GM21619 (cell line): ENCODE measurements around the gene MRPS18B.

ENCODE experiments used
- ATAC-seq: cut with Tn5 transposase; IDR thresholded peaks from one replicate; pipeline ENCODE4 v1.9.1; 2021; ENCODE audit not compliant: unreplicated experiment

The MRPS18B gene

DNA sequence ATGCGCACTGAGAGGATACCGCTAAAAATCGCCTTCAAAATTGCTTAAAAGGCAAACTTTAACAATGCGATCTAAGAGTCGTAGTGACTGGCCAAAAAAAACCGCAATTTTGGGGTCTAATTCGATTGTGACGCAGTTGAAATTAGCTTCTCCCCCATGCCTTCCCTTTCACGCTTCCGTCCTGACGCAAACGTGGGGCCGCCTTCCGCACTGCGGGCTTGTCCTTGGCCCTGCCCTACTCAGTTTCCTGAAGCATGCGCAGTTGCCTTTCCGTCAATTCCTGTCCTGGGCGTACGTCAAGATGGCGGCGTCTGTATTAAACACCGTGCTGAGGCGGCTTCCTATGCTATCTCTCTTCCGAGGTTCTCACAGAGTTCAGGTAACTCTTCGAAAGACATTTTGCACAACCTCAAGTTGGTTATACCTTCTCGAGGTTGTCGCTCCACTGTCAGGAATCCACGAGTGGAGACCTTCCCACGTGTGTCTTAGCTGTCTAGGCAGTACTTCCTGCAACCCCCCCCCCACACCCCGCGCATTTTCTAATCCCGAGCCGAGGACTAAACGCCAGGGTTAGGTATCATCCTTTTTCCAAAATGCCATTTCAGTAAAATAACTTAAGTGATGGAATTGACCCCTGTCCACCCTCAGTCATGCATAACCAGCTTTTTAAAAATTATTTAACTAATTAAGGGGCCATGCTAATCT, at the start of gene MRPS18B:
Gene MRPS18B (plus strand): TSS at position 276 of the 705 bp plus-strand sequence. CDS start 26 bp downstream, at position 302.
- peak; percentile 61 for ATAC-seq

DNA sequence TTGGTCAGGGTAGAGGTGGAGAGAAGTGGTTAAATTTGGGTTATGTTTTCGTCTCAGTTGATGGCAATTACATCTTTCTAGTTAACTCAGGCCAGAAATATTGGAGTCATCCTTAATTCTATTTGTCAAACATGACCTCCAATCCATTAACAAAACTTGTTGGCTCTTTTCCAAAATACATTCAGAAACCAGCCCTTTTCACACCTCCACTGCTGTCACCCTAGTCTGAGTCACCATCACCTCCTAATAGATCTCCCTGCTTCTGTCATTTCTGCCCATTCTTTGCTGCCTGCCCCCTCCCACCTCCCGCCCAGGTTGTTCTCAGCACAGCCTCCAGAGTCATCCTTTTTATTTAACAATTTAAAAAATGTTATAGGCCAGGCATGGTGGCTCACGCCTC, 49.4 kb upstream of the MRPS18B start:
- ATAC-seq: no peak

DNA sequence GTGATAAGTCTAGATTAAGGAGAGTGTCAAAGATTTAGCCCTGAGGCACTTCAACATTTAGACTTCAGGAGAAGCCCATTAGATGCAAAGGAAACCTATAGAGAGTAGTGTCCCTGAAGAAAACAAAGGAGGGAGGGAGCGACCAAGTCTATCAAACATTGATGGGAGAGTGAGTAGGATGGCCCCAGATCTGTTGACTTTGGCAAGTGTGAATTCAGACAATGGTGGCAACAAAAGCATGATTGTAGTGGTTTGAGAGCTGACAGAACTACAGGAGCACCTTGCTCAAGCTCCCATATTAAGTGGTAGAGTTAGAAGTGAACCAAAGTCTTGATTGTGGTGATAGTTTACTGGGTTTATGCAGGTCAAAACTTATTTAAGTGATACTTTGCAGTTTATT, 47.4 kb upstream of the MRPS18B start:
- no peak for ATAC-seq

DNA sequence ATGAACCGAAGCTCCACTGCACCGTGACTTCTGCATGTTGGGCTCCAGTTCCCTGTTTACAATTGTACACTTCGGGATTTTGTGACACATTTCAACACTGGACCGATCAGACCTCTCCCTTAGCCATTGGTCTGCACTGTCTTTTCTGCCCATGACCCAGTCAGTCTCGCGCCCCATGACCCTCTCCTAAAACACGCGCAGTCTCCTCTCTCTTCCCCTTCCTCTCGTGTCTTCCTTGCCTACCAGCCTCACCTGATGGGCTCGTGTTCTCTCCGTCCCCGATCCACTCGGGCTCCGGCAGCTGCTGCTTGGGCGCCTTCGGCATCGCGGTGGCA, 46.9 kb upstream of the MRPS18B start:
- no peak for ATAC-seq

DNA sequence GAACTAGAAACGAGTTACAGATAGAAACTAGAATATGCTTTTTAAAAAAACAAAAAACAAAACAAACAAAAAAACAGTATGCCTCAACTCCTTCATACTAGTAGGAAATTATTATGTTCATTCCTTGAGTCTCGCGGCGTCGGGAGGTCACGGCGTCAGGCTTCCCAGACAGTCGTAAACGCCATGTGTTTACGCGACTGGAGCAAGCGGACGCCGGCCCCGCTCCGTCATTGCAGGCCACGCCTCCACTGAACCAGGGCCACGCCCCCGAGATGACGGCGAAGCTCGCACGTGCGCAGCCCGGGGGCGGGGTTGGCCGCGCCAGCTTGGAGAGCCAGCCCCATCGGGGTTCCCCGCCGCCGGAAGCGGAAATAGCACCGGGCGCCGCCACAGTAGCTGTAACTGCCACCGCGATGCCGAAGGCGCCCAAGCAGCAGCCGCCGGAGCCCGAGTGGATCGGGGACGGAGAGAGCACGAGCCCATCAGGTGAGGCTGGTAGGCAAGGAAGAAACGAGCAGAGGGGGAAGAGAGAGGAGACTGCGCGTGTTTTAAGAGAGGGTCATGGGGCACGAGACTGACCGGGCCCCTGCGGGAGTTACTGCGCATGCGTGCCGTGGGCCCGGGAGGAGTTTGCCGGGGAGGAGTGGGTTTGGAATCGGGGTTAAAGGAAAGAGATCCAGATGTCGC, 46.4 kb upstream of the MRPS18B start, which contains the start of gene ABCF1:
Gene ABCF1 (plus strand): TSS at position 368 of the 687 bp plus-strand sequence. CDS start 46 bp downstream, at position 414.
- ATAC-seq: peak; percentile 87

DNA sequence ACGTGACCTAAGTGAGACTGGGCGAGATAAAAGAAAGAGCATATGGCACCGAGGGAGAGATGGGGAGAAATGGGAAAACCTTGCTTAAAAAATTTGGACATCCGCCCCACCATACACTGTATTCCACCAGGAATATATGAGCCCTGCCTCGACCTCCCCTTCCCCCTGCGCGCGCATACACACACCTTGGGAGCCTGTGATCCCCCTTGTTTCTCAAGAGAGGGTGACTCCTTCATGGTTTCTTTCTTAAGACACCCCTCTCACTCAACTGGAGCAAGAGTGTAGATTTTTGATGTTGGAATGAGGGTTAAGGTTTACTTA, 45.9 kb upstream of the MRPS18B start:
- no peak for ATAC-seq

DNA sequence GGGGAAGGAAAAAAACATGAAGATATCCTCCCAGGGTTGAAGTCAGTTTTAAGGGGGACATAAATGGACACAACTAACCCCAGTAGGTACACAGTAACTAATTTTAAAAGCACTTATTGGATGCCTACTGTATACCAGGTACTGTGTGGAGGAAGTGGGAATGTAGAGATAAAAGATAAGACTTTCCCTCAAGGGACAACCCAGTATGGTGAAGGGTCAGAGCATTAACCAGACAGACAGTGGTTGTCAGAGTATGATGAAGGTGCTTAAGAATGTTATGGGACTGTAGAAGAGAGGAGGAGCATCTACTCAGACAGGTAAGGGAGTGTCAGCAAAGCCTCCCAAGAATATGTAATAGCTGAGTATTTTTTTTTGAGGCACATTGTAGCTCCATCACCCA, 45.5 kb upstream of the MRPS18B start:
- ATAC-seq: no peak

DNA sequence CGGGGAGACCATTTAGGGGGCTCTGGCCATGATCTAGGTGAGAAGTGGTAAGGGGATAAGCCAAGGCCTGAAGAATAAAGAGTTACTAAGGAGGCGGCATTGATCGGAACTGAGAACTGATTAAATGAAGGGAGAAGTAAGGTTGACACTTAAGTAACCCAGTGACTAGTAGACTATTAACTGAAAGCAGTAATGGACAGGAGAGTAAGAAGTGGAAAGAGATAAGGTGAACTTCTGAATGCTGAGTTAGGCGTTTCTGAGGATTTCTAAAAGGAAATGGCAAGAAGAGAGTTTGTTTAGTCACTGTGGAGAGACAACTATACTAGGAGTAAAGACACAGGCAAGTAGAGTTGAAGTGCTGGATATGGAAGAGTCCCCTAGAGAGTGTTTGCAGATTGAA, 44.5 kb upstream of the MRPS18B start:
- no peak for ATAC-seq

DNA sequence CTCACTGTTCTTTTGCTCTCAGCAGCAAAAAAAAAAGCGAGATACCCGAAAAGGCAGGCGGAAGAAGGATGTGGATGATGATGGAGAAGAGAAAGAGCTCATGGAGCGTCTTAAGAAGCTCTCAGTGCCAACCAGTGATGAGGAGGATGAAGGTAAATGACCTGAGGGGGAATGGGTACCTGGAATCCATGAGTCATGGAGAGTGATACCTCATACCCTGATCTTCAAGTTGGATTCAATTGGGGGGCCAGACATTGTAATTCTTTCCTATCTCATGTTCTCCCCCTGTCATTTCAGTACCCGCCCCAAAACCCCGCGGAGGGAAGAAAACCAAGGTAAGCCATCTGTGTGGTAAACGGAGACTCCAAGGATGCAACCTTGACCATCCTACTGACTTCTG, 39.6 kb upstream of the MRPS18B start:
- ATAC-seq: no peak

DNA sequence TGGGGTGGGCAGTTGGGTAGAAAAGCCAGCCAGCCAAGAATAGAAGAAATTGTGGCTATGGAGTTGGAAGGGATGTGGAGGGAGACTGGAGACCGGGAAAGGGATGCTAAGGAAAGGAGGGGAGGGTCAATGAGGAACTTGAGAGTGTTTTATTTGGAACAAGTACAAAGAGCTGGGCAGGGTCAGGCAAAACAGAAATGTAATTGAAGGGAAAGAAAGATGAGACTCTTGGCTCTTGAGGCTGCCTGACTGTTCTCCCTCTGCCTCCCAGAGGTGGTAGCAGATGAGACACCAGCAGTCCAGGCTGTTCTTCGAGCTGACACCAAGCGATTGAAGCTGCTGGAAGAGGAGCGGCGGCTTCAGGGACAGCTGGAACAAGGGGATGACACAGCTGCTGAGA, 33.7 kb upstream of the MRPS18B start:
- no peak for ATAC-seq

DNA sequence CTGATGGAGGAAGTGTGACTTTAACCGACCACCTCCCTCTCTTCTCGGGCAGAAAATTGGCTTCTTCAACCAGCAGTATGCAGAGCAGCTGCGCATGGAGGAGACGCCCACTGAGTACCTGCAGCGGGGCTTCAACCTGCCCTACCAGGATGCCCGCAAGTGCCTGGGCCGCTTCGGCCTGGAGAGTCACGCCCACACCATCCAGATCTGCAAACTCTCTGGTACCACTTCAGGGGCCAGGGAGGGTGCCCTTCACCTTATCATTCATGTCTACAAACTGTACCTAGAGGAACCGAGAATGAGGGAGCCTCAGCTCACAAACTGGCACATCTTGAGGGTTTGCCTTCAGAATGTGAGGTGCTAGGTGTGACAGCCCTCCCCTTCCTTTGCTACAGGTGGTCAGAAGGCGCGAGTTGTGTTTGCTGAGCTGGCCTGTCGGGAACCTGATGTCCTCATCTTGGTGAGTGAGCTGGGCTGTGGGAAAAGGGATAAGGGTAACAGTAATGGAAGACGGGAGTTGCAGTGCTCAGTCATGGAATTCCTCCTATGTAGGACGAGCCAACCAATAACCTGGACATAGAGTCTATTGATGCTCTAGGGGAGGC, 27.8 kb upstream of the MRPS18B start:
- ATAC-seq: no peak

DNA sequence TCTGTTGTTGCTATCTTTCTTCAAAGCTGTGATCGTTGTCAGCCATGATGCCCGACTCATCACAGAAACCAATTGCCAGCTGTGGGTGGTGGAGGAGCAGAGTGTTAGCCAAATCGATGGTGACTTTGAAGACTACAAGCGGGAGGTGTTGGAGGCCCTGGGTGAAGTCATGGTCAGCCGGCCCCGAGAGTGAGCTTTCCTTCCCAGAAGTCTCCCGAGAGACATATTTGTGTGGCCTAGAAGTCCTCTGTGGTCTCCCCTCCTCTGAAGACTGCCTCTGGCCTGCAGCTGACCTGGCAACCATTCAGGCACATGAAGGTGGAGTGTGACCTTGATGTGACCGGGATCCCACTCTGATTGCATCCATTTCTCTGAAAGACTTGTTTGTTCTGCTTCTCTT, 27.1 kb upstream of the MRPS18B start:
- no peak for ATAC-seq

DNA sequence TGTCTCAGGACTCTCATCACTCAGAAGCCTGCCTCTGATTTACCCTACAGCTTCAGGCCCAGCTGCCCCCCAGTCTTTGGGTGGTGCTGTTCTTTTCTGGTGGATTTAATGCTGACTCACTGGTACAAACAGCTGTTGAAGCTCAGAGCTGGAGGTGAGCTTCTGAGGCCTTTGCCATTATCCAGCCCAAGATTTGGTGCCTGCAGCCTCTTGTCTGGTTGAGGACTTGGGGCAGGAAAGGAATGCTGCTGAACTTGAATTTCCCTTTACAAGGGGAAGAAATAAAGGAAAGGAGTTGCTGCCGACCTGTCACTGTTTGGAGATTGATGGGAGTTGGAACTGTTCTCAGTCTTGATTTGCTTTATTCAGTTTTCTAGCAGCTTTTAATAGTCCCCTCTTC, 26.6 kb upstream of the MRPS18B start:
- ATAC-seq: no peak

DNA sequence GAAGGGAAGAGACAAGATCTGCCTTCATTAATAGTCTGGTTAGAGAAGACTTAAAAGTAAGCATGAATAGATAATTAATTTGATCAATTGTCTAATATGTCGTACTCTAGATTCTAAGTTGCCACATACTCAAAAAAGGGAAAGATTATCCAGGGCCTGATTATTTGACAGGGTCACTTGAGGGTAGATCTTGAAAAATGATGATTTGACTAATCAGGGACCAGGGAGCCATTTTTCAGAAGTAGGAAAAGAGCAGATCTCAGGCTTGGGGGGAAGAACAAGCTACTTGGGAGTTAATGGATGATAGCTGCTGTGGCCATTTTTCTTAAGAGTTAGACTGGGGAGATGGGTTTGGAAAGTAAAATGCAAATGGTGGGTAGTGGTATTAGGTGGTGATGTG, 25.4 kb upstream of the MRPS18B start:
- ATAC-seq: no peak

DNA sequence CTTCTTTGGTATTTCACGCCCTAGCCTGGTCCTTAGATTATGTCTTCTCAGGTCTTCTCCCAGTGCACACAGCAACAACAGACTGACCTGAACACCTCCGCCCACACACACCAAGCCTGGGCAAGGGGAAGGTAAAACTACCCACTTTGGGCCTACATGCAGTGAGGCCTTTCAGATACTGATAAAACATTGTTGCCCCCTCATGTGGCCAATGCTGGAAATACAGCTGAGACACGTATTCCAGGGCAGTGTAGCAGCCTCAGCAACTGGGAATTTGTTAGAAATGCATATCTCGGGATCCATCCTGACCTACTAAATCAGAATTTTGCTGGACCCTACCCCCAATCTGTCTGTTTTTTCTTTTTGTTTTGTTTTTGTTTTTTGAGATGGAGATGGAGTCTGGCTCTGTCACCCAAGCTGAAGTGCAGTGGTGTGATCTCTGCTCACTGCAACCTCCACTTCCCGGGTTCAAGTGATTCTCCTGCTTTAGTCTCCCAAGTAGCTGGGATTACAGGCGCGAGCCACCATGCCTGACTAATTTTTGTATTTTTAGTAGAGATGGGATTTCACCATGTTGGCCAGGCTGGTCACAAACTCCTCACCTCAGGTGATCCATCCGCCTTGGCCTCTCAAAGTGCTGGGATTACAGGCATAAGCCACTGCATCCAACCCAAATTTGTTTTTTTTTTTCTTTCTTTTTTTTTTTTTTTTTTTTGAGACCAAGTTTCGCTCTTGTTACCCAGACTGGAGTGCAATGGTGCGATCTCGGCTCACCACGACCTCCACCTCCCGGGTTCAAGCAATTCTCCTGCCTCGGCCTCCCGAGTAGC, 20.1 kb upstream of the MRPS18B start:
- peak; percentile 71 for ATAC-seq

DNA sequence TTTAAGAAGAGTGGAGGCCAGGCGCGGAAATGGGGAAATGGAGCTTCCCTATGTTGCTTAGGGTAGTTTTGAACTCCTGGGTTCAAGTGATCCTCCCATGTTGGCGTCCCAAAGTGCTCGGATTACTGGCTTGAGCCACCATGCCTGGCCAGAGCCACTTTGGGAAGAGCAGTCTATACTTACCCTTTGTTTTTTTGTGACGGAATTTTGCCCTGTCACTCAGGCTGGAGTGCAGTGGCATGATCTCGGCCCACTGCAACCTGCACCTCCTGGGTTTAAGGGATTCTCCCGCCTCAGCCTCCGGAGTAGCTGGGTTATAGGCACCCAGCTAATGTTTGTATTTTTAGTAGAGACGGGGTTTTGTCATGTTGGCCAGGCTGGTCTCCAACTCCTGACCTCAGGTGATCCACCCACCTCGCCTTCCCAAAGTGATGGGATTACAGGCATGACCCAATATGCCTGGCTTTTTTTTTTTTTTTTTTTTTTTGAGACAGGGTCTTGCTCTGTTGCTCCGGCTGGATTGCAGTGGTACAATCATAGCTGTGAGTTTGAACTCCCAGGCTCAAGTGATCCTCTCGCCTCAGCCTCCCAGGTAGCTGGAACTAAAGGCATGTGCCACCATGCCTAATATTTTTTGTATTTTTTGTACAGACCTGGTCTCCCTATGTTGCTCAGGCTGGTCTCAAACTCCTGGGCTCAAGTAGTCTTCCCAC, 18.6 kb upstream of the MRPS18B start:
- ATAC-seq: no peak

DNA sequence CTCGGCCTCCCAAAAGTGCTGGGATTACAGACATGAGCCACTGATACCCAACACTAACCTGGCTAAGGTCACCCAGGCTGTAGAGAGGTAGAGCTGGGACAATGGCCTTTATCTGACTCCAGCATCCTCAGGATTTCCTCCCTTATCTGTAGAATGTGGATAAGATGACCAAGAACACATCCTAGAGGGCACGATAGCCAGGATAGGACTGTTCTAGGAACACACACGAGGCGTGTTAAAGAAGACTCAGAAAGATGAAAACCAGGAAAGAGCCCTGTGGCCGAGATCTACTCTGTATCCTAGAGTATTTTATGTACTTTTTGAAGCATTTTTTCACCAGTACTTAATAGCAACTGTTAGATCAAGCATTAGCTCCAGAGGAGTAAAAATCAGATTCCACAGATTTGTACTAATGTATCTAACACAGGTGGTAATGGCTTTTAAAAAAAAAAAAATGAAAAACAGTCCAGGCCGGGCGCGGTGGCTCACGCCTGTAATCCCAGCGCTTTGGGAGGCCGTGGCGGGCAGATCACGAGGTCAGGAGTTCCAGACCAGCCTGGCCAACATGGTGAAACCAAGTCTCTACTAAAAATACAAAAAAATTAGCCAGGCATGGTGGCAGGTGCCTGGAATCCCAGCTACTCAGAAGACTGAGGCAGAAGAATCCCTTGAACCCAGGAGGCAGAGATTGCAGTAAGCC, 17.9 kb upstream of the MRPS18B start:
- no peak for ATAC-seq

DNA sequence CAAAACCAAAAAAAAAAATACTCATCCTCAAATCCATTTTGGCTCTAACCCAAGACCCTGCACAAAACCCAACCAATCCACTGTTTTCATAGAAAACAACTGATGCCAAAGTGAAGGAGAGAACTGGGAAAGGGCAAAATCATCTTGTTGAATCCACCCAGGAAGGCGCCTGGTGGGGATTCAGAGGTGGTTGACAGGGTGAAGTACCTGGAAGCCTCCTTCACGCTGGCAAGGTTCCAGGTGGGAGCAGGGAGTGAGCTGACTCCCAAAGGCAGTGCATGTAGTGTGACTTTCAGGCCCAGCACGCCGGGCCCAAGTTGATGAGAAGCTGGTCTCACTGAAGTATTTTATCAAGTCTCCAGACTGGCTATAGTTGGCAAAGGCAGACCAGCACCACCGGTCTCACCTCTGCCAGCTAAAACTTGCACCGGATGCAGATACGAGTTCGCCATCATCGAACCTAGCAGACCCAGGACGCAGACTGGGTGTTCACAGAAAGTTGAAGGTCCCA, 17.1 kb upstream of the MRPS18B start:
- no peak for ATAC-seq

DNA sequence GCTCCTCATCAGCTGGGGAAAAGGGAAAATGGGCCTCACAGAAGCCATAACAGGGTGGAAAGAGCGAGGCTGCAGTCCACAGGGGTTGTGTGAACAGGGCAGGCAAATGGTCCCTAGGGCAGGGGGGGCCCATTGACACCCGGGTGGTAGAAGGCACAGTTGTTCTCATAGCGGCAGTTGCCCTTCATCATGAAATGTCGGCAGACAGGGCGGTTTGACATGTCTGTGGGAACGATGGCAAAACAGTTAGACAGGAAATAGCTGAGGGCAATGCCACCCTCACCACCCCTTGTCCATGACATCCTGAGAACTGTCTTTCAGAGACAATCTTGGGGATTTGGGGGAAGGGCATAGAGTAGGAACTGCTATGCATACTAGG, 16.2 kb upstream of the MRPS18B start:
- no peak for ATAC-seq
